H1 (cell line): ENCODE data around the gene PFN3. TPM values are rescaled to one million over a fixed set of nuclear protein-coding genes. Genes with fewer than 3 reads are reported as not detected.

Source experiments
- ASH2L ChIP-seq: fragments of 200-600, 300-600 bp; sonication (generic); IDR thresholded peaks from one replicate; pipeline ENCODE4 v1.7.1; 2017; ENCODE audit warnings: low read length
- BCL11A ChIP-seq, 2 experiments: IDR thresholded peaks; one replicate each; pipeline ENCODE4 v1.6.1; 2011; ENCODE audit warnings: low read depth in 2 of 2, low read length in 2 of 2, mild to moderate bottlenecking in 2 of 2
- GTF2F1 ChIP-seq: IDR thresholded peaks from 2 replicates; pipeline ENCODE4 v1.6.1; 2012; ENCODE audit warnings: low read depth, low read length, improper control_type of control experiment, borderline replicate concordance
- HDAC2 ChIP-seq, 2 experiments: fragments of 300-600 bp in 1 of 2; sonication (generic) in 1 of 2; IDR thresholded peaks; 2 replicates each; pipeline ENCODE4 v1.6.1; 2011 to 2012; ENCODE audit warnings: low read depth in 2 of 2, low read length in 2 of 2, mild to moderate bottlenecking in 2 of 2, moderate library complexity in 2 of 2, borderline replicate concordance in 1 of 2, inconsistent platforms in 1 of 2
- MAFK ChIP-seq: IDR thresholded peaks from 2 replicates; pipeline ENCODE4 v1.6.1; 2012; ENCODE audit warnings: low read depth, mild to moderate bottlenecking, improper control_type of control experiment, low read length
- PHF8 ChIP-seq: fragments of 200-600 bp; sonication (generic); conservative IDR thresholded peaks from 2 replicates; pipeline ENCODE4 v1.7.1; 2012; ENCODE audit warnings: low read depth, mild to moderate bottlenecking, inconsistent platforms, low read length, moderate library complexity
- TAF1 ChIP-seq: IDR thresholded peaks from 2 replicates; pipeline ENCODE4 v1.6.1; 2011; ENCODE audit warnings: mild to moderate bottlenecking, low read depth, low read length
- polyA plus RNA-seq, 7 experiments: library from polyadenylated mRNA; depleted of rRNA in 3 of 7; stranded (reverse) in 5 of 7; unstranded in 2 of 7; fragments of >200 nt in 5 of 7; fragments of 200-250 nt in 2 of 7; gene quantifications; 1 replicate in 5 of 7; 2 replicates in 1 of 7; 4 replicates in 1 of 7; pipeline versions ENCODE4 v1.2.1 to v1.2.3, GENCODE V29; 2011 to 2013; ENCODE audit warnings: missing spikeins in 2 of 7, mixed read lengths in 2 of 7
- total RNA-seq: library from RNA; stranded (reverse); fragmentation: NEBNext Ultra II Directional; extraction: Animal tissue kit (Norgen Biotek cat#: 25700); gene quantifications from 2 replicates; pipeline ENCODE4 v1.2.1, GENCODE V29; 2021
- TF ChIP-seq, protein P1 (sequence below): IDR thresholded peaks from 2 replicates; pipeline ENCODE4 v1.6.1; 2012; ENCODE audit warnings: inconsistent platforms
- TF ChIP-seq, protein P2 (sequence below): IDR thresholded peaks from 2 replicates; pipeline ENCODE4 v1.6.1; 2011; ENCODE audit warnings: low read depth, mild to moderate bottlenecking, low read length; ENCODE audit not compliant: insufficient read depth

PFN3 gene
- total and polyA plus RNA-seq, 2 of the 8 experiments (the other 6 are each of a cell fraction or from before 2014, with no cell fraction given) = not detected

DNA sequence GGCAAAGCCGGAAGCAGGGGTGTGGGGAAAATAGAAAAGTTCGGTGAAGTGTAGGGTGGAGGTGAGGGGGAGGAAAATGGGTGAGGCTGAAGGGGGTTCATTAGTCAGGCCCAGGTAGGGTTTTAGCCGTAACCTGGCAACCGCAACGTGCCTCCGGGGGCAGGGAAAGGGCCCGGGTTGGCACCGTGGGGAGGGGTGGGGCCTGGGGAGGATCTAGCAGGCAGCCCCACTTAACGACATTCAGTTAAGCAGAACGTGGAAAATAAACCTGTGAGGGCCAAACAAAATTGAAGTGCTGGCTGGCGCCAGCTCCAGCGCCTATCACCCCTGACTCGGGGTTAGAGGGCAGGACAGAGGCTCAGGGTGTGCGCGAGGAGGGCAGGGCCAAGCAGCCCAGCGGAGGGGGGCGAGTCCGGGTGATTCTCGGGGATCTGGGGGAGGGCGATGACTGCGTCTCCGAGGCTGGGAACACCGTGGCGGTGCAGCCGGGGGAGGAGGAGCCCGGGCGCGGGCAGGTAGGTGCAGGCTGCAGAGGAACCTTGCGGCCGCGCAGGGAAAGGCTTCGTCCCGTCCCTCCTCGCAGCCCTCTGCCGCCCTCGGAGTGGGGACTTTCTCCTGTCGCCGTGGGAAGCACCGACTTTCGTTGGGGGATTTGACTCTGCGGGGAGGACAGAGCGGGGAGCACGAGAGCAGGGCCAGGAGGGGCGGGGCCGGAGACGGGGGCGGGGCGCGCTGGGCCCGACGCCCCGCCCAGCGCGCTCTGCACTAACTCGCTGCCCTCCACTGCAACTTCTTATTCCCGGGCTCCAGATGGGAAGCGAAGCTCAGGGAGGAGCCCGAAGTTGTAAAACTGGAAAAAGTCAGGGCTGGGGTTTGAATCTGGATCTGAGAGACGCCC is 37.6 kb downstream of the PFN3 start (continued):
- peak; percentile 31 for TF ChIP-seq TAF1
- no peak for TF ChIP-seq MAFK
- no peak for TF ChIP-seq BCL11A (IDR thresholded peaks at IDR 0.05; ENCODE audit: low read depth in 2 of 2, low read length in 2 of 2)
- TF ChIP-seq ASH2L = peak; percentile 64
- TF ChIP-seq HDAC2 (IDR thresholded peaks at IDR 0.05; ENCODE audit: borderline replicate concordance in 1 of 2, low read depth in 2 of 2, low read length in 2 of 2) = no peak
- no peak for TF ChIP-seq GTF2F1
- 0 out of 2 replicates have a peak, but pooled peaks have one; percentile 36 for TF ChIP-seq PHF8
- TF ChIP-seq, protein P1, sequence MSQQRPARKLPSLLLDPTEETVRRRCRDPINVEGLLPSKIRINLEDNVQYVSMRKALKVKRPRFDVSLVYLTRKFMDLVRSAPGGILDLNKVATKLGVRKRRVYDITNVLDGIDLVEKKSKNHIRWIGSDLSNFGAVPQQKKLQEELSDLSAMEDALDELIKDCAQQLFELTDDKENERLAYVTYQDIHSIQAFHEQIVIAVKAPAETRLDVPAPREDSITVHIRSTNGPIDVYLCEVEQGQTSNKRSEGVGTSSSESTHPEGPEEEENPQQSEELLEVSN = no peak
- TF ChIP-seq, protein P2, sequence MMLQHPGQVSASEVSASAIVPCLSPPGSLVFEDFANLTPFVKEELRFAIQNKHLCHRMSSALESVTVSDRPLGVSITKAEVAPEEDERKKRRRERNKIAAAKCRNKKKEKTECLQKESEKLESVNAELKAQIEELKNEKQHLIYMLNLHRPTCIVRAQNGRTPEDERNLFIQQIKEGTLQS = no peak
